SHP77 (cell line): Measurements from ENCODE around the gene ADGRG6.
"Not testable (repeated sequence)": the region's sequence is repeated elsewhere in the genome, so short reads cannot be mapped to it uniquely, and the experiment has no call there.

Experiments used
- DNase-seq, 2 experiments: peaks; one replicate each; lab custom pipeline; 2025; lab: John Stamatoyannopoulos, UW

Gene ADGRG6

DNA sequence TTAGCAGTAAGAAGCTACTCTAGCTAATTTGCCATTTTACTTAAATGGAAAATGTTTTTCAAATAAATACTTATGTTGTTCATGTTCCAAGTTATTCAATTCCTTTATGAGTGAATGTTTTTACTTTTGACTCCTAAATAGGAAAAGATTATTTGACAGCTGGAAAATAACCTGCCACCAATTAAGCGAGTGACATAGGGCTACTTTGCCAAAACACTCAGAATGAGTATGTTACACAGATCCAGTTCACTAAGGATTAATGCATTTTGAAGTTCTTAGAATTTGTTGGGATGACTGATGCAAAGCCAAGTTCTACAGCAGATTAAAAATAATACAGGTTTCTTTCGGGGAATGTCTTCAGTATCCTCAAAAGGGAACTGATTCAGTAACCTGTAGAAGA is 144.4 kb downstream of the ADGRG6 start:
- no peak for DNase-seq

DNA sequence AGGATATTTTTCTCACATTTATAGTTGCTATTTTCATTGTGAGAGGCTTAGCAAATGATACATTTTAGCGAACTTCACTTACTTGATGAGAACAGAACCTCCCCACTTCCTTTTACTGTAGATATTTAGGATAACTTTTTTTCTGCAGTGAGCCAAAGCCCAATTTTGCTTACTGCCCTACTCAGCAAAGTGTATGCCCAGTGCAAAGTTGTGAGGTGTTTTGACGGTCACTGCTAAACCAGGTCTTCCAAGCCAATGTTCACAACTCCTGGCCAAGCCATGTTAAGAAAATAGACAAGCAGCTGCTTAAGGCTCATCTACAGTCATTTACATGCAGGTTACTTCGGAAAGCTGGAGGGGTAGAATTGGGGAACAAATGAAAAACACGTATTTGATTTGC is 144.8 kb downstream of the ADGRG6 start:
- DNase-seq = no peak

DNA sequence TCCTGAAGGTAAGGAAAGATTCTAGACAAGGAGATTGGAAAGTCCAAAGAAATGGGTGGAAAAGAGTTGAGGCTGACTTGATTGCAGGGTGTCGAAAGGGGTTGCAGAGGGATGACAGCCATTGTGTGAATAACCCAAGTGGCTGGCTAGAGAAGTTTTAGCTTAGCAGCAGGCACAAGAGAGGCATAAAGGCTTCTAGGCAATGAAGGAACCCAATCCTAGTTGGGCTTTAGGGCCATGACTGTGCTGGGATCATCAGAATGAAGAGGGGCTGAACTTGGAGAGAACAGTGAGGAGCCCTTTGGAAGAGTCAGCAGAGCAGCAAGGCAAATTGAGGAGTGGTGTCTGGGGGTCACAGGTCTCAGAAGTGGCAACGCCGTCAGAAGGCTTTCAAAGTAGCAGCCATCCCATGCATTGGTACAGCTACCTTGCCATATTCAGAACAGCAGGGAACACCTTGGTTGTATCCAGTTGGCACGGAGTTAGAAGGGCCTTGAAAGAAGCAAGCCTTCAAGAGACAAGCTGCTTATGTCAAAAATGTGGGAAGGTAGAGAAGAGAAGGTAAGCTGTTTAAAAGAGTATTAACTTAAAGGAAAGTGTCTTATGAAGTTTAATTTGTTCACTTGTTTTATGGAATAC is 146.4 kb downstream of the ADGRG6 start:
- DNase-seq = no peak

DNA sequence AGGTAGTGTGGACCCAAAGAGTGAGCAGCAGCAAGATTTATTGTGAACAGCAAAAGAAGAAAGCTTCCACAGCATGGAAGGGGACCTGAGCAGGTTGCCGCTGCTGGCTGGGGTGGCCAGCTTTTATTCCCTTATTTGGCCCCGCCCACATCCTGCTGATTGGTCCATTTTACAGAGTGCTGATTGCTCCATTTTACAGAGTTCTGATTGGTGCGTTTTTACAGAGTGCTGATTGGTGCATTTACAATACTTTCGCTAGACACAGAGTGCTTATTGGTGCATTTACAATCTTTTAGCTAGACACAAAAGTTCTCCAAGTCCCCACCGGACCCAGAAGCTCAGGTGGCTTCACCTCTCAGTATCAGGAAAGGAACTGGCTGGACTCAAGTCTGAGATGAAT is 149.0 kb downstream of the ADGRG6 start:
- not testable (repeated sequence) for DNase-seq

DNA sequence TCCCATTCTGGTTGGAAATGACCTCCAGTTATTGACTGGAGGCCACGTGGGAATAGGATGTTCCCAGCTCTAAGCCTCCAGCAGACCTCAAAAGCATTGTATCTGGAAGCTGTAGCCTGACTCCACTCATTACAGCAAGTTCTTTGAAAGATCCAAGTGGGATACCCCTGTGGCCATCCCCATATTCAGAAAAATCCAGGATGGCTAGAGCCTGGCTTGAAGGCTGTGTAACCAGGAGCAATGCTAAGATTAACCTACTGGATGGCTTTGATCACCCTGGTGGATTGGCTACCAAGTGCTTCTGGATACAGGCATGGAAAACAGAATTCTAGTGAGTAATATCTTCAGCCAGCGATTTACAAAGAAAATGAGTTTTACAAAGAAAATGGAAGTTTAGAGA is 151.2 kb downstream of the ADGRG6 start:
- no peak for DNase-seq

DNA sequence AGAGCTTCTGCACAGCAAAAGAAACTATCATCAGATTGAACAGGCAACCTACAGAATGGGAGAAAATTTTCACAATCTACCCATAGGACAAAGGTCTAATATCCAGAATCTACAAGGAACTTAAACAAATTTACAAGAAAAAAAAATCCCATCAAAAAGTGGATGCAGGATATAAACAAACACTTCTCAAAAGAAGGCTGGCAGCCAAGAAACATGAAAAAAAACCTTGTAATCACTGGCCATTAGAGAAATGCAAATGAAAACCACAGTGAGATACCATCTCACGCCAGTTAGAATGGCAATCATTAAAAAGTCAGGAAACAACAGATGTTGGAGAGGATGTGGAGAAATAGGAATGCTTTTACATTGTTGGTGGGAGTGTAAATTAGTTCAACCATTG is 152.4 kb downstream of the ADGRG6 start:
- DNase-seq = not testable (repeated sequence)

DNA sequence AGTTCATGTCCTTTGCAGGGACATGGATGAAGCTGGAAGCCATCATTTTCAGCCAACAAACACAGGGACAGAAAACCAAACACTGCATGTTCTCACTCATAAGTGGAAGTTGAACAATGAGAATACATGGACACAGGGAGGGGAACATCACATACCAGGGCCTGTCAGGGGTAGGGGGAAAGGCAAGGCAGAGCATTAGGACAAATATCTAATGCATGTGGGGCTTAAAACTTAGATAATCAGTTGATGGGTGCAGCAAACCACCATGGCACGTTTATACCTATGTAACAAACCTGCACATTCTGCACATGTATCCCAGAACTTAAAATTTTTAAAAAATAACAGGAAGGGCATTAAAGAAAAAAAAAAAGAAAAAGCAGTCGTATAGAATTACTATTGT is 153.0 kb downstream of the ADGRG6 start:
- not testable (repeated sequence) for DNase-seq

DNA sequence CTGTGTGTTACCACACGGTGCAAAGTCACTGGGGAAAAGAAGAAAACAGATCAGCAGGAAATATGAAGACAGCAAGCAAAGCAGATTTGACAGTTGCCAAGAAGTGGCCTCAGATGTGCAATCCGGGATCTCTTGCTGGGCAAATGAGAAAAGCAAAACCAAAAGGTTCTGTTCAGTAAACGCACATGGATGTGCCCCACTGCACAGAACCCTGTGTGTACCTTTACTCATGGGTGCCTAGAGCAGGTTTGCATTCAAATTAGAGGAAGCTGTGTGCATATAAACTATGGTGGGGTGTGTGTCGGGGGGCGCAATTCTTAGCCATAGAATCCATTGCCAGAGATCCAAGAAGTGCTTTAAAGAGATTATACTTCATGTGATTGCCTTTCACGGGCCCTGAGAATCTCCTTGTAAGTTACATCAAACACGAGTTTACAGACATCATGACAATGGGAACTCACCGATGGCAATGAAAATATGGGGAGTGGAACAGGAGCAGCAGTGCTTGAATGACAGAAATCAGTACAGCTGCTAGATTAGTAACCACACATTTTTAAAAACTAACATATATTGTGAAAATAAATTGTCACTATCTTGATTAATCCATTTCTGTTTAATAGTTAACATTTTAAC is 154.3 kb downstream of the ADGRG6 start:
- DNase-seq = no peak

DNA sequence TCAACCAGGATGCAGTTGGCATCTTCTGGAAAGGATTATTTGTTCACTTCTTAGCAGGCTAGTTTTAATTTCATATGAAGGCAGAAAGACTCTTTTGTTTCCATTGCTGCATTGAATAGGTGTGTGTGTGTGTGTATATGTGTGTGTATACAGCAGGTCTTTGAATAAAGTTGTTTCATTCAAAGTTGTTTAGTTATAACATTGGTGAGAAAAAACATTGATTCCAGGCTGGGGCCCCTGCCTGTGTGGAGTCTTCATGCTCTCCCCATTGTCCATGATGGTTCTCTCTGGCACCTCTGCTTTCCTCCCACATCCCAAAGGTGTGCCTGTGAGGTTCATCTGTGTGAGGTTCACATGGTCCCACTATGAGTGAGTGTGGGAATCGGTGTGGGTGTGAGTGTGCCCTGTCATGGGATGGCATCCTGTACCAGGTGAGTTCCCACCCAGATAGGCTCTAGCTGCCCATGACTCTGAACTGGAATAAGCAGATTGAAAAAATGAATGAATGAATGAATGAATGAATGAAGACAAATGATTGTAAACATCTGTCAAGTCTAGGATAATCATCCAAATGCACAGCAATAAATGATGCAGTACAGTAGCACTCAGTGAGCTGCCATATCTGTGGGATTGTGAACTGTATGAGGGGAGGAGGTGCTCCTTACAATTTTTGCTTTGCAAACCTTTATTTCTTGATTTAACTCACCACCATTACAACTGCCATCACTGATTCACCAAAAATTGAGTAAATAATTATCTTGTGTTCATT is 156.0 kb downstream of the ADGRG6 start:
- DNase-seq = no peak

DNA sequence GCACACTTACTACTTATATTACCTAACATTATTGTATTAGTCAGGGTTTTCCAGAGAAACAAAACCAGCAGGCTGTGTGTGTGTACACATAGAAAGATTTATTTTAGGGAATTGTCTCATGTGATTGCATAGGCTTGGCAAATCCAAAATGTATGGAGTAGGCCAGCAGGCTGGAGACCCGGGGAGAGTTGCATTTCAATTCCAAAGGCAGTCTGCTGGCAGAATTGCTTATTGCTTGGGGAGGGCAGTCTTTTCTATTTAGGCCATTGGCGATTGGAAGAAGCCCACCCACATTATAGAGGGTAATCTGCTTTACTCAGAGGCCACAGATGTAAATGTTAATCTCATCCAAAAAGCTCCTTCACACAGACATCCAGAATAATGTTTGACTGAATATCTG is 157.0 kb downstream of the ADGRG6 start:
- DNase-seq = no peak

DNA sequence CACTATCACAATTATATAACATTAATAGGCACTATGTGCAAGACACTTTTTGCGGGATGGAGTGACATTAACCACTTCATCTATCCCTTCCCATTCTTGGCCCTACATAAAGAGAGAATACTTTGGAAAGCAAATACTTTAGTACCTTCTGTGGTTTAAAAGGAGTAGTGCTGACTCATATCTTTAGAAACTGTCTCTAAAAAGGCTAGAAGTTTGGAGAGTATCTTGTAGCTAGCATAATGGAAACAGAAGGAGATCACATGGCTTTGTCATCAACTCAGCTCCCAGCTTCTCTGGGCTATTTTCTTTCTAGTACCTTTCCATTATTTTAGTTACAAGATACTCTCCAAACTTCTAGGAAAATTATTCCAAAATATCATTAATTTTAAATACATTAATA is 157.5 kb downstream of the ADGRG6 start:
- no peak for DNase-seq

DNA sequence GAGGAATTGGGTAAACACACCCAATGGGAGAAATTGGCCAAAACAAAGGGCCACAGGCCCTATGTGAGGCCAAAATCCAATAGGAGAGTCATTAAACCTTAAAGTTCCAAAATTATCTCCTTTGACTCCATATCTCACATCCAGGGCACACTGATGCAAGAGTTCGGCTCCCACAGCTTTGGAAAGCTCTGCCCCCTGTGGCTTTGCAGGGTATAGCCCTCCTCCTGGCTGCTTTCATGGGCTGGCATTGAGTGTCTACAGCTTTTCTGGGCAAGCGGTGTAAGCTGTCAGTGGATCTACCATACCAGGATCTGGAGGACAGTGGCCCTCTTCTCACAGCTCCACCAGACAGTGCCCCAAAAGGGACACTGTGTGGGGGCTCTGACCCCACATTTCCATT is 160.5 kb downstream of the ADGRG6 start:
- DNase-seq = no peak

DNA sequence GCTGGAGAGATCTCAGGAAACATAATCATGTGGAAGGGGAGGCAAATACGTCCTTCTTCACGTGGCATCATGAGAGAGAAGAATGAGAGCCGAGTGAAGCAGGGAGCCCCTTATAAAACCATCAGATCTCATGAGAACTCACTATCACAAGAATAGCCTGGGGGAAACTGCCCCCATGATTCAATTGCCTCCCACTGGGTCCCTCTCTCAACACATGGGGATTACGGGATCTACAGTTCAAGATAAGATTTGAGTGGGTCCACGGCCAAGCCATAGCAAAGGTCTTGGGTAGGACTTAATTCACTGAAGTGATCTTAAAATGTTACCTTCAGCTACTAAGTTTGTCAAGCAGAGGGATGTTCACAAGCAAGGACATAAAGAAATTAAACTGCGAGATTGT is 162.2 kb downstream of the ADGRG6 start:
- DNase-seq = no peak

DNA sequence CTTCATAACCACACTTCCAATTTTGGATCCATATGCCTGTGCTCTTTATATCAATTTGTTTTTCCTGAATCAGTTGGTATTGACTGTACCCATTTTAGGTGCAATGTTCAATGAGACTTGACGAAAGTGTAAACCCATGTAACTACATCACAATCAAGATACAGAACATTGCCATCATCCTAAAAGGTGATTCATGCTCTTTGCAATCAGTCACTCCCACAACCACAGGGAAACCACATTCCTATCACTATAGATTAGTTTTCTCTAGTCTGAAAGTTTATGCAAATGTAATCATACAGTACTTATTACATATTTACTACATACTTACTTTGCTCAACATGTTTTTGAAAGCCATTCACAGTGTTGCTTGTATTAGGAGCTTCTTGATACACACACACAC is 167.4 kb downstream of the ADGRG6 start:
- no peak for DNase-seq

DNA sequence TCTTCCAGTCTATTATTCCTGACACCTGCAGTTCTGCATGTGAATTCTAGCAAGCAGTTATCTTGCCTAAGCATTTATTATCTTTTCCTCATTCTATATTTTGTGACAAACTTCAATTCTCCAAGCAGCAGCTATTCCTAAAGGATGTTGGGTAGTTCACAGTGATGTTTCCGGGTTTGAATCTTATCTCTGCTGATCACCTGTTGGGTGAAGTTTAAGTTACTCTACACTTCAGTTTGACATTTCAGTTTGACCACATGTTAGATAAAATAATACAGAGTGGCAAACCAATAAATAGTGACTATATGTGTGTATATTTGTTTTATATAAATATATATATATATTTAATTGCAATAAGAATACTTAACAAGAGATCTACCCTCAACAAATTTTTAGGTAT is 168.6 kb downstream of the ADGRG6 start:
- no peak for DNase-seq

DNA sequence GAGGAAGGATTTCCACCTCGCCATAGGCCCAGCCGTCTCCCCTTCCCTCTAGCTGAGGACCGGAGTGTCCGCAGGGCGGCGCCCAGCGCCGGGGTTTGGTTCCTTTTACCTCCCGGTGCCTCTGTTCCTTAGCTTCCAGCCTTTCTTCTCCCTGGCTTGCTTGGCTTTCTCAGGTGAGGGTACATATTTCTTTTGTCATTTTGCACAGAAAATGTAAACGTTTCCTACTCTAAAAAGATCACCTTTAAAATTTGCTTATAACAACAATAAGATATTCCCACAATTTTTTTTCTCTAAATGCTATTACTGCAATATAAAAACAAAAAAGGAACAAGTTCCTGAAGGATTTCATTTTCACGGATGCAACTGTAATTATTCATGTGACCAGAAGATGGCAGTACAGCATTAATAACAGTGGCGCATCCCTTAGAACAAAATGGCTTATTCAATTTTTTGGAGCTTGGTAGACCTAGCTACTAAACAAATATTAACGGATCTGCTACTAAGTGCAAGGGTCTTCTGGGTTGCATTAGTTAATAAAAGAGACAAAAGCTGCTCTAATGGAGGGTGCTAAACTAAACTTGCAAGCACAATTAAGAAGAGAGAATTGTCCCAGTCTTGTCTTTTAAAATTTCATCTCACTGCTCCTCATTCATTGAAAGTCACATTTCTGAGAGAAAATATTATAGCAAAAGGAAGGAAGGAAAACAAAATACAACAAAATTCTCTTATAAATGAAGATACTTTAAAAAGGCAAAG is 172.9 kb downstream of the ADGRG6 start:
- peak; percentile 41 to 51 for DNase-seq

DNA sequence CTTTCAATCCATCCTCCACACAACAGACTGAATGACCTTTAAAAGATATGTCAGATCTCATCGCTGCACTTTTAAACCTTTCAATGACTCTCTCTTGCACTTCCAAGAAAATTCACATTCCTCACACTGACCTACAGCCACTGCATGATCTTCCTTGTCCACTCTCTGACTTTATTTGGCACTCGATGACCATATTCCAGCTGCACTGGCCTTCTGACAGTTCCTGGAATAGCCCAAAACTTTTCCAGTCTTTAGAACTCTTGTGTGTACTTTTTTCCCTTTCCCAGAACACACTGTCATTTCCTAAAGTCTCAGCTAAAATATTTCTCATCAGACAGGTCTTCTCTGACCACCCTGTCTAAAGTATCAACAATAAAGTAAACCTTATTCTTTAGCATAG is 174.6 kb downstream of the ADGRG6 start:
- DNase-seq = no peak

DNA sequence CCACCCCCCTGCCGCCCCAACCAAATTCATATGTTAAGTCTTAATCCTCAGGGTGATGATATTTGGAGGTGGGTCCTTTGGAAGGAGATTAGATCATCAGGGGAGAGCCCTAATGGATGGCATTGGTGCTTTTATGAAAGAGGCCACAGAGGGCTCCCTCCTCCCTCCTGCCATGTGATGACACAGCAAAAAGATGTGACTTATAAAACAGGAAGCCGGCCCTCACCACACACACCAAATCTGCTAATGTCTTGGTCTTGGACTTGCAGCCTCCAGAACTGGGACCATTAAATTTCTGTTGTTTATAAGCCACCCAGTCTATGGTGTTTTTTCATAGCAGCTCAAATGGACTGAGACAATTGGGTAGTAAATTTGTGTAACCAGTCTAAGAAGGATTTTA is 176.3 kb downstream of the ADGRG6 start:
- peak in 1 of 2 experiments; percentile 9 for DNase-seq

DNA sequence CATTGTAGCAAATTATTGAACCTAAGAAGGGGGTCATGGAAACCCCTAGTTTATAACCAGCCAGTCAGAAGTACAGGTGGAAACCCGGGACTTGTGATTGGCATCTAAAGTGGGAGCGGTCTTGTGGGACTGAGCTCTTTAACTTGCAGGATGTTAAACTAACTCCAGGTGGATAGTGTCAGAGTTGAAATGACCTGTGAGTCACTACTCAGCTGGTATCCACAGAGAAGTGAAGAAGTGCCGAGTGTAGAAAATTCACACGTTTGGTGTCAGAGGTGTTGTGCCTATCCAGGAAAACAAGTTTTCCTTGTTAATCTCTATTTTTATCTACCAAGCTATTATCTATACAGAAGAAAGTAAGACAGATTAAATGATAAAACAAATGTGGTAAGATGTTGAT is 179.7 kb downstream of the ADGRG6 start:
- DNase-seq = no peak

DNA sequence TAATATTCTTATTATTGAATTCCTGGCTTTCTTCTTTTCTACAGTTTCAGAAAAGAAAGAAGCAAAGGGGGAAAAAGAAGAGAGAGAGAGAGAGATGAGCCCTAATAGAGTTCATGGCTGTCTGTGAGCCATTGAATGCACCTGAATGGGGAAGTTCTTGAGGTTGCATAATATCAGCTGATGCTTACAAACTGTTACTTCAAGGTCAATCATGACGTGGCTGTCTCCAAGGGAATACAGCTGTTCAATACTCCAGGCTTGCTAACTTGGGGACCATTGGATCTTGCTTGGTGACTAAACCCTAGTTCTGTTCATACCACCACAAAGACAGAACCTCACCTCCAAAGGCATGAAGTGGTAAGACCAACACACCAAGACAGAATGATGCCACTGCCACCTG is 180.4 kb downstream of the ADGRG6 start:
- DNase-seq = no peak

DNA sequence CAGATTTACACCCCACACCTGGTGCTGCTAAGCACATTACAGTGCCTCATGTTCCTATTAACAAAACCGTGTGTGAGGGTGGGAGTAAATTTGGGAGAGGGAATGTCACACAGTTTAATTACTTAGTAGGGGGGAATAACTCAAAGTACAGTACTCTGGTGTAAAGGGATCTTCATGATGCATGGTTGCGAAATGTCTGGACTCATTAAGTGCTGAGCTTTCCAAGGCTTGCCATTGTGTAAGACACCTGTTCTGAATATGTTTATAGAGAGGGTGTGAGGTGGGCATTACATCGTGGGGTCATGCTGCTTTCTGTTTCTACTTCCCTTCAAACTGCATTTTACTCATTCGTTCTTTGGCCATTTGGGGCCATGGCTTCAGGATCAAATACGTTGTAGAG is 181.2 kb downstream of the ADGRG6 start:
- DNase-seq = no peak

DNA sequence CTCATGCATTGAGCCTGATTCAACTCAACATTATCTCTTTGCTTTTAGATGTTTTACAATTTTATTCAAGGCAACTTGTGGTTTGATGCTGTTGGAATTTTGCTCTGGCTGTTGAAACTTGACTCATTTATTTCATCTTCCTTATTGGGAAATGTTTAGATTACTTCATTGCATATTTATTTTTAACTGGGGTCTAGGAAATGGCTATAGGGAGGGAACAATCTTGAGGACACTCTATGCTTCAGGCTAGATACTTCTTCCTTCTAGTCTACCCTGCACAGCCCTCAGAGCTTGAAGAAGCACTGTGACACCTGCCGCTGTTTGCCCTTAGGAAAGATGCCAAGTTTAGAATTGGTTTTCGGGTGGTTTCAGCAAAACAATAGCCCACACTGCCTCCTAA is 183.4 kb downstream of the ADGRG6 start:
- no peak for DNase-seq
